ENCODE results near the gene ITPKA.
"Not testable (repeated sequence)": the region's sequence is repeated elsewhere in the genome, so short reads cannot be mapped to it uniquely, and the experiment has no call there.

DNA sequence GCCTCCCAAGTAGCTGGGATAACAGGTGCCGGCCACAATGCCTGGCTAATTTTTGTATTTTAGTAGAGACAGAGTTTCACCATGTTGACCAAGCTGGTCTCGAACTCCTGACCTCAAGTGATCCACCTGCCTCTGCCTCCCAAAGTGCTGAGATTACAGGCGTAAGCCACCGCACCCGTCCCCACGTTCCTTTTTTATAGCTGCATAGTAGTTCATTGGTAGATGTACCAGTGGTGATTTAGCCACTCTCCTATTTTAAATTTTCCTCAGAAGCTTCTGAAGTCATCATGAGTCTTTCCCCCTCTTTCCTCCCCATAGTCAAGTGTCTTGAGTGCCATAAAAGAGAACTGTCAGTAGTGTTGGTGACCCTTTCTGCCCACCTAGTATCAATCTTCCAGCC, 24.0 kb upstream of the ITPKA start:
- TF ChIP-seq CTCF, POLR2A (IDR thresholded peaks at IDR 0.05): not testable (repeated sequence)
